Neutrophil (primary cell): ENCODE results near the gene TRMT10C.

Experiments used
- H3K27ac ChIP-seq: fragments of 200-600 bp; sonication (generic); 2 replicates; pipeline ENCODE4 v1.5.1; 2016; ENCODE audit warnings: mild to moderate bottlenecking, moderate library complexity
- H3K27me3 ChIP-seq: fragments of 200-600 bp; sonication (generic); 2 replicates; pipeline ENCODE4 v1.6.0; 2016; ENCODE audit warnings: mild to moderate bottlenecking
- H3K36me3 ChIP-seq: fragments of 200-600 bp; sonication (generic); 2 replicates; pipeline ENCODE4 v1.5.1; 2017
- H3K4me1 ChIP-seq, 2 experiments: fragments of 200-600 bp in 1 of 2; sonication (generic) in 1 of 2; 1 replicate in 1 of 2; 2 replicates in 1 of 2; pipeline versions ENCODE4 v1.5.1 to v1.6.1; 2013 to 2016; ENCODE audit warnings: low read depth in 1 of 2, low read length in 1 of 2, mild to moderate bottlenecking in 1 of 2, moderate library complexity in 1 of 2; ENCODE audit not compliant: control insufficient read depth in 1 of 2, insufficient read depth in 1 of 2
- H3K4me3 ChIP-seq, 2 experiments: fragments of 200-600 bp in 1 of 2; sonication (generic) in 1 of 2; 1 replicate in 1 of 2; 2 replicates in 1 of 2; pipeline ENCODE4 v1.5.1; 2013 to 2016; ENCODE audit warnings: low read depth in 1 of 2, low read length in 1 of 2, mild to moderate bottlenecking in 1 of 2, moderate library complexity in 1 of 2
- H3K9me3 ChIP-seq: fragments of 200-600 bp; sonication (generic); 2 replicates; pipeline ENCODE4 v1.5.1; 2016
- TF ChIP-seq, protein P1 (sequence below): fragments of 200-600 bp; sonication (generic); IDR thresholded peaks from 2 replicates; pipeline ENCODE4 v1.5.1; 2016; ENCODE audit warnings: antibody characterized with exemption

TRMT10C gene

GRCh38 chr3:101574388-101575112, 12.9 kb downstream of the TRMT10C start:
- H3K4me1 ChIP-seq = peaks cover 25 to 28% of the 10 kb centered on the region in 2 experiments
- H3K27ac ChIP-seq = peak overlapping the region; percentile 96
- peaks cover 12% of the 10 kb centered on the region for H3K36me3 ChIP-seq
- peaks cover 25% of the 10 kb centered on the region for H3K27me3 ChIP-seq
- H3K9me3 ChIP-seq = no peaks in the 10 kb centered on the region
- H3K4me3 ChIP-seq = peak overlapping the region; percentile 71 to 85
- TF ChIP-seq, protein P1, sequence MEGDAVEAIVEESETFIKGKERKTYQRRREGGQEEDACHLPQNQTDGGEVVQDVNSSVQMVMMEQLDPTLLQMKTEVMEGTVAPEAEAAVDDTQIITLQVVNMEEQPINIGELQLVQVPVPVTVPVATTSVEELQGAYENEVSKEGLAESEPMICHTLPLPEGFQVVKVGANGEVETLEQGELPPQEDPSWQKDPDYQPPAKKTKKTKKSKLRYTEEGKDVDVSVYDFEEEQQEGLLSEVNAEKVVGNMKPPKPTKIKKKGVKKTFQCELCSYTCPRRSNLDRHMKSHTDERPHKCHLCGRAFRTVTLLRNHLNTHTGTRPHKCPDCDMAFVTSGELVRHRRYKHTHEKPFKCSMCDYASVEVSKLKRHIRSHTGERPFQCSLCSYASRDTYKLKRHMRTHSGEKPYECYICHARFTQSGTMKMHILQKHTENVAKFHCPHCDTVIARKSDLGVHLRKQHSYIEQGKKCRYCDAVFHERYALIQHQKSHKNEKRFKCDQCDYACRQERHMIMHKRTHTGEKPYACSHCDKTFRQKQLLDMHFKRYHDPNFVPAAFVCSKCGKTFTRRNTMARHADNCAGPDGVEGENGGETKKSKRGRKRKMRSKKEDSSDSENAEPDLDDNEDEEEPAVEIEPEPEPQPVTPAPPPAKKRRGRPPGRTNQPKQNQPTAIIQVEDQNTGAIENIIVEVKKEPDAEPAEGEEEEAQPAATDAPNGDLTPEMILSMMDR = no peak

DNA sequence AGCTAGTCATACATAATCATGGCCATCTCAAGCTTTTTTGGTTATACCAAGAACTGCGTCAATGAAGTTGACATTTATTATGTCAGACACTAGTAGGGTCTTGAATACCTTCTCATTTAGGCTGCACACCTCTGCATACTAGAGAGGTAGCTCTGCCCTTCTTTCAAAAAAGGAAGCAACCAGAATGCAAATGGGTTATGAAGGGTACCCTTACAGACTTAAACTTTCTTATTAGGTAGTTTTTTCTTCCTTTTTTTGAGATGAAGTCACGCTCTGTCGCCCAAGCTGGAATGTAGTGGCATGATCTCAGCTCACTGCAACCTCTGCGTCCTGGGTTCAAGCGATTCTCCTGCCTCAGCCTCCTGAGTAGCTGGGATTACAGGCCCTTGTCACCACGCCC, 15.6 kb downstream of the TRMT10C start:
- TF ChIP-seq, protein P1 = no peak
- H3K9me3 ChIP-seq = no peaks in the 10 kb centered on the region
- peaks cover 17% of the 10 kb centered on the region for H3K36me3 ChIP-seq
- peaks cover 25 to 31% of the 10 kb centered on the region in 2 experiments for H3K4me1 ChIP-seq
- H3K27ac ChIP-seq = no peak overlapping the region
- H3K27me3 ChIP-seq = no peaks in the 10 kb centered on the region
- no peak overlapping the region for H3K4me3 ChIP-seq

GRCh38 chr3:101588616-101589015, 26.9 kb downstream of the TRMT10C start:
- H3K9me3 ChIP-seq = no peaks in the 10 kb centered on the region
- H3K27me3 ChIP-seq = no peaks in the 10 kb centered on the region
- H3K4me3 ChIP-seq = no peak overlapping the region
- H3K27ac ChIP-seq = no peak overlapping the region
- TF ChIP-seq, protein P1 = no peak
- no peaks in the 10 kb centered on the region for H3K4me1 ChIP-seq
- H3K36me3 ChIP-seq = peaks cover 78% of the 10 kb centered on the region

DNA sequence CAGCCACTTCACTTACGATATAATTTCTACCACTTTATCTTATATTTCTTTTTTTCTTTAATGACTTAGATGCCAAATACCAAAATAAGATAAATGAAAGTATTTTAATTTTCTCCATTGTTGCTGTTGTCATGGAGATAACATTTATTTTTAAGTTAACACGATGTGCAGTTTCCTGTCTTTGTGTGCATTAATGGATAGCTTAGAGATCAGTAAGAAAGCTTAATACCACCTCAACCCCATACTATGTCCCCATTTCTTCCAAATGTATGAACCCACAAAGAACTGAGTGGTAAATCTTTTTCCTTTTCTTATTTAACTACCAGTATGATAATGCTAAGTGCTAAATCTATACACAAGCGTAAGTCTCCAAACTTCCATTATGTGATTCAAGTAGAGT, 29.4 kb downstream of the TRMT10C start:
- Histone ChIP-seq H3K27me3 (no peaks in the 10 kb centered on the region), H3K4me1 (no peaks in the 10 kb centered on the region), H3K27ac (no peak overlapping the region), H3K4me3 (no peak overlapping the region), H3K36me3 (peaks cover 80% of the 10 kb centered on the region), H3K9me3 (no peaks in the 10 kb centered on the region)
- TF ChIP-seq, protein P1 = no peak

DNA sequence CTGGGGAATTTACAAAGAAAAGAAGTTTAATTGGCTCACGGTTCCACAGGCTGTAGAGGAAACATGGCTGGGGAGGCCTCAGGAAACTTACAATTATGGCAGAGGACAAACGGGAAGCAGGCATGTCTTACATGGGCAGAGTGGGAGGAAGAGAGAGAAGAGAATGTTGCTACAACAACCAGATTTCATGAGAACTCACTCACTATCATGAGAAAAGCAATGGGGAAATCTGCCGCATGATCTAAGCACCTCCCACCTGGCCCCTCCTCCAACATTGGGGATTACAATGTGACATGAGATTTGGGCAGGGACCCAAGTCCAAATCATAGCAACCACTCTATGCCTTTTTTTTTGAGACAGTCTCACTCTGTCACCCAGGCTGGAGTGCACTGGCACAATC, 41.1 kb downstream of the TRMT10C start:
- H3K4me1 ChIP-seq = no peaks in the 10 kb centered on the region
- H3K9me3 ChIP-seq = no peaks in the 10 kb centered on the region
- H3K4me3 ChIP-seq = no peak overlapping the region
- TF ChIP-seq, protein P1 = no peak
- H3K27ac ChIP-seq = no peak overlapping the region
- H3K36me3 ChIP-seq = peaks cover under 1% of the 10 kb centered on the region
- no peaks in the 10 kb centered on the region for H3K27me3 ChIP-seq
